HepG2 (cell line): Measurements from ENCODE around the gene CTCF. TPM values are rescaled to one million over a fixed set of nuclear protein-coding genes. Genes with fewer than 3 reads are reported as not detected.
A peak's percentile ranks its signal among the peaks of the same experiment; 100 is the strongest.

Source experiments
- DR1 ChIP-seq: sonication (generic); formaldehyde crosslinking; IDR thresholded peaks from 2 replicates; pipeline ENCODE4 v1.8.0; 2021; ENCODE audit warnings: mild to moderate bottlenecking, missing genetic modification reagents, inconsistent platforms
- MTF1 ChIP-seq: sonication (generic); formaldehyde crosslinking; IDR thresholded peaks from 2 replicates; pipeline ENCODE4 v1.5.0; 2020; ENCODE audit warnings: missing genetic modification reagents
- NFIB ChIP-seq: sonication (generic); formaldehyde crosslinking; IDR thresholded peaks from 2 replicates; pipeline ENCODE4 v1.9.0; 2021; ENCODE audit warnings: missing genetic modification reagents, mild to moderate bottlenecking, borderline replicate concordance
- PRPF4 ChIP-seq: fragments of 200-400 bp; formaldehyde crosslinking; IDR thresholded peaks from 2 replicates; pipeline ENCODE4 v1.6.1; 2016; ENCODE audit warnings: low read length, low read depth; ENCODE audit not compliant: poor library complexity, severe bottlenecking
- SMAD3 ChIP-seq: sonication (generic); formaldehyde crosslinking; IDR thresholded peaks from 2 replicates; pipeline ENCODE4 v1.4.0; 2020; ENCODE audit warnings: missing genetic modification reagents
- SNRNP70 ChIP-seq: fragments of 200-400 bp; formaldehyde crosslinking; IDR thresholded peaks from 2 replicates; pipeline ENCODE4 v1.6.1; 2017; ENCODE audit warnings: mild to moderate bottlenecking, low read depth, low read length, moderate library complexity
- SP140L ChIP-seq: sonication (generic); formaldehyde crosslinking; IDR thresholded peaks from 2 replicates; pipeline ENCODE4 v1.4.0; 2020; ENCODE audit warnings: missing genetic modification reagents, borderline replicate concordance
- ZBTB1 ChIP-seq: sonication (generic); formaldehyde crosslinking; IDR thresholded peaks from 2 replicates; pipeline ENCODE4 v1.4.0; 2020; ENCODE audit warnings: missing genetic modification reagents, borderline replicate concordance
- ZMYM4 ChIP-seq: sonication (generic); formaldehyde crosslinking; IDR thresholded peaks from 2 replicates; pipeline ENCODE4 v1.8.1; 2023; ENCODE audit warnings: mild to moderate bottlenecking, missing genetic modification reagents
- ZNF180 ChIP-seq: sonication (generic); formaldehyde crosslinking; IDR thresholded peaks from 2 replicates; pipeline ENCODE4 v1.4.0; 2020; ENCODE audit warnings: low read depth, missing genetic modification reagents, borderline replicate concordance
- ZNF205 ChIP-seq: IDR thresholded peaks from 2 replicates; pipeline ENCODE4 v1.6.1; 2018; ENCODE audit warnings: missing biosample characterization, missing genetic modification reagents
- ZNF407 ChIP-seq: sonication (generic); formaldehyde crosslinking; IDR thresholded peaks from one replicate; pipeline ENCODE4 v1.5.1; 2020; ENCODE audit warnings: mild to moderate bottlenecking, missing genetic modification reagents; ENCODE audit errors: not compliant biosample characterization
- ZNF484 ChIP-seq: sonication (generic); formaldehyde crosslinking; IDR thresholded peaks from 2 replicates; pipeline ENCODE4 v1.5.1; 2020; ENCODE audit warnings: mild to moderate bottlenecking, low read depth, missing genetic modification reagents, borderline replicate concordance
- ZNF567 ChIP-seq: sonication (generic); formaldehyde crosslinking; IDR thresholded peaks from 2 replicates; pipeline ENCODE4 v1.8.1; 2023; ENCODE audit warnings: mild to moderate bottlenecking, missing genetic modification reagents, borderline replicate concordance
- ZNF720 ChIP-seq: sonication (generic); formaldehyde crosslinking; IDR thresholded peaks from 2 replicates; pipeline ENCODE4 v1.4.0; 2020; ENCODE audit warnings: missing genetic modification reagents
- ZSCAN21 ChIP-seq: sonication (generic); formaldehyde crosslinking; IDR thresholded peaks from 2 replicates; pipeline ENCODE4 v1.8.0; 2022; ENCODE audit warnings: mild to moderate bottlenecking, missing genetic modification reagents, moderate library complexity, borderline replicate concordance
- polyA plus RNA-seq, 8 experiments: library from polyadenylated mRNA; depleted of rRNA in 3 of 8; stranded (reverse) in 7 of 8; unstranded in 1 of 8; fragments of >200 nt; fragmentation: Illumina TruSeq in 4 of 8; extraction: Trizol in 4 of 8; gene quantifications; 2 replicates each; pipeline versions ENCODE4 v1.2.1 to v1.2.3, GENCODE V29; 2011 to 2016; ENCODE audit warnings: low read depth in 4 of 8, missing spikeins in 1 of 8, mixed read lengths in 1 of 8; ENCODE audit not compliant: insufficient read depth in 1 of 8
- total RNA-seq, 5 experiments: library from RNA; depleted of rRNA; stranded (reverse); fragments of >200 nt; fragmentation: Illumina TruSeq; extraction: Trizol; gene quantifications; 2 replicates each; pipeline ENCODE4 v1.2.3, GENCODE V29; 2016; ENCODE audit warnings: low read depth in 1 of 5
- TF ChIP-seq, protein P1 (sequence below): sonication (generic); formaldehyde crosslinking; IDR thresholded peaks from 2 replicates; pipeline ENCODE4 v1.5.1; 2020; ENCODE audit warnings: missing genetic modification reagents, mild to moderate bottlenecking, borderline replicate concordance
- TF ChIP-seq, protein P2 (sequence below): sonication (generic); formaldehyde crosslinking; IDR thresholded peaks from 2 replicates; pipeline ENCODE4 v1.5.0; 2020; ENCODE audit warnings: missing genetic modification reagents

CTCF gene
- total and polyA plus RNA-seq, 2 of the 13 experiments (the other 11 are each of a cell fraction or from before 2014, with no cell fraction given), result 19.5 to 37.5 TPM

GRCh38 chr16:67546761-67547422, 15.4 kb upstream of the CTCF start (continued):
- TF ChIP-seq, protein P1, sequence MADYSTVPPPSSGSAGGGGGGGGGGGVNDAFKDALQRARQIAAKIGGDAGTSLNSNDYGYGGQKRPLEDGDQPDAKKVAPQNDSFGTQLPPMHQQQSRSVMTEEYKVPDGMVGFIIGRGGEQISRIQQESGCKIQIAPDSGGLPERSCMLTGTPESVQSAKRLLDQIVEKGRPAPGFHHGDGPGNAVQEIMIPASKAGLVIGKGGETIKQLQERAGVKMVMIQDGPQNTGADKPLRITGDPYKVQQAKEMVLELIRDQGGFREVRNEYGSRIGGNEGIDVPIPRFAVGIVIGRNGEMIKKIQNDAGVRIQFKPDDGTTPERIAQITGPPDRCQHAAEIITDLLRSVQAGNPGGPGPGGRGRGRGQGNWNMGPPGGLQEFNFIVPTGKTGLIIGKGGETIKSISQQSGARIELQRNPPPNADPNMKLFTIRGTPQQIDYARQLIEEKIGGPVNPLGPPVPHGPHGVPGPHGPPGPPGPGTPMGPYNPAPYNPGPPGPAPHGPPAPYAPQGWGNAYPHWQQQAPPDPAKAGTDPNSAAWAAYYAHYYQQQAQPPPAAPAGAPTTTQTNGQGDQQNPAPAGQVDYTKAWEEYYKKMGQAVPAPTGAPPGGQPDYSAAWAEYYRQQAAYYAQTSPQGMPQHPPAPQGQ, result no peak
- TF ChIP-seq ZNF567 (no peak), SP140L (CRISPR knock-in tag) (no peak), ZNF484 (CRISPR knock-in tag) (0 out of 2 replicates have a peak, but pooled peaks have one; percentile 13), ZNF180 (no peak), ZBTB1 (CRISPR knock-in tag) (no peak), MTF1 (CRISPR knock-in tag) (no peak), PRPF4 (no peak), NFIB (no peak), DR1 (CRISPR knock-in tag) (no peak), ZNF407 (CRISPR knock-in tag) (no peak), SMAD3 (CRISPR knock-in tag) (no peak; the same call in 1 of the 2 replicates), ZMYM4 (no peak; the same call in 1 of the 2 replicates), ZNF720 (no peak), ZSCAN21 (CRISPR knock-in tag) (no peak), ZNF205 (peak; percentile 27; the same call in 1 of the 2 replicates), SNRNP70 (no peak)
- TF ChIP-seq, protein P2, sequence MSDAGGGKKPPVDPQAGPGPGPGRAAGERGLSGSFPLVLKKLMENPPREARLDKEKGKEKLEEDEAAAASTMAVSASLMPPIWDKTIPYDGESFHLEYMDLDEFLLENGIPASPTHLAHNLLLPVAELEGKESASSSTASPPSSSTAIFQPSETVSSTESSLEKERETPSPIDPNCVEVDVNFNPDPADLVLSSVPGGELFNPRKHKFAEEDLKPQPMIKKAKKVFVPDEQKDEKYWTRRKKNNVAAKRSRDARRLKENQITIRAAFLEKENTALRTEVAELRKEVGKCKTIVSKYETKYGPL (CRISPR knock-in tag), result no peak
